ENCODE results near the gene RASSF3.

DNA sequence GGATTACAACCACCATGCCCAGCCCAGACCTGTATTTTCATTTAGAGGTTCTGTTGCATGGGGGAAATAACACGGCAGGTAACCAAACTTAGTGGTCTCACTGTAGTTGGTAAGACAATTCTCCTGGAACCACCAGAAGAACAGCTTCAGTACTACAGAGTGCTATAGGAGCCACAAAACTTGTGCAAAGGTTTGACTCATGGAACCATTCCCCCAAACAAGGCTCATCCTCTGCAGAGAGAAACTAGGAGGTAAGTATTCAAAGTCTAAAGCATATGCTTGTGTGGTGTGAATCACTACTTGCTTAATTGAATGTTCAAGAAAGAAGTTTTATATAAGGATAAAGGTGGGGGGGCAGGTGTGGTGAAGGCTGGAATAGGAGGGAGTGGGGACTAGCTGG is 90.2 kb downstream of the RASSF3 start:
- TF ChIP-seq, protein P1, sequence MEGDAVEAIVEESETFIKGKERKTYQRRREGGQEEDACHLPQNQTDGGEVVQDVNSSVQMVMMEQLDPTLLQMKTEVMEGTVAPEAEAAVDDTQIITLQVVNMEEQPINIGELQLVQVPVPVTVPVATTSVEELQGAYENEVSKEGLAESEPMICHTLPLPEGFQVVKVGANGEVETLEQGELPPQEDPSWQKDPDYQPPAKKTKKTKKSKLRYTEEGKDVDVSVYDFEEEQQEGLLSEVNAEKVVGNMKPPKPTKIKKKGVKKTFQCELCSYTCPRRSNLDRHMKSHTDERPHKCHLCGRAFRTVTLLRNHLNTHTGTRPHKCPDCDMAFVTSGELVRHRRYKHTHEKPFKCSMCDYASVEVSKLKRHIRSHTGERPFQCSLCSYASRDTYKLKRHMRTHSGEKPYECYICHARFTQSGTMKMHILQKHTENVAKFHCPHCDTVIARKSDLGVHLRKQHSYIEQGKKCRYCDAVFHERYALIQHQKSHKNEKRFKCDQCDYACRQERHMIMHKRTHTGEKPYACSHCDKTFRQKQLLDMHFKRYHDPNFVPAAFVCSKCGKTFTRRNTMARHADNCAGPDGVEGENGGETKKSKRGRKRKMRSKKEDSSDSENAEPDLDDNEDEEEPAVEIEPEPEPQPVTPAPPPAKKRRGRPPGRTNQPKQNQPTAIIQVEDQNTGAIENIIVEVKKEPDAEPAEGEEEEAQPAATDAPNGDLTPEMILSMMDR (conservative IDR thresholded peaks at IDR 0.05; ENCODE audit: low read depth in 2 of 2) = no peak
- TF ChIP-seq JUNB (IDR thresholded peaks at IDR 0.05; ENCODE audit: unreplicated experiment) = no peak
